ENCODE results near the gene CIDEC.

CIDEC gene

GRCh38 chr3:9879830-9880549, at the start of gene CIDEC:
CIDEC (minus strand) TSS chr3:9880253; CDS start chr3:9878486, 1,767 bp downstream.
- no peak for DNase-seq (ENCODE audit: low read depth in 2 of 2, low spot score in 1 of 2)

- no peak for DNase-seq (ENCODE audit: low read depth in 2 of 2, low spot score in 1 of 2)
Observed at GRCh38 chr3:9928158-9928557, 48.1 kb upstream of the CIDEC start.

- DNase-seq (ENCODE audit: low read depth in 2 of 2, low spot score in 1 of 2) = no peak
Observed at GRCh38 chr3:9918261-9919038, 38.4 kb upstream of the CIDEC start.

- DNase-seq (ENCODE audit: low read depth in 2 of 2, low spot score in 1 of 2) = no peak
Observed at GRCh38 chr3:9917820-9918219, 37.8 kb upstream of the CIDEC start.

GRCh38 chr3:9916734-9917680, 37.0 kb upstream of the CIDEC start, which contains the start of gene IL17RC:
IL17RC (plus strand) TSS chr3:9917098; CDS start chr3:9917316, 218 bp downstream.
- DNase-seq (ENCODE audit: low read depth in 2 of 2, low spot score in 1 of 2) = no peak

GRCh38 chr3:9916346-9916733, 36.3 kb upstream of the CIDEC start:
- no peak for DNase-seq (ENCODE audit: low read depth in 2 of 2, low spot score in 1 of 2)

GRCh38 chr3:9915254-9916141, 35.4 kb upstream of the CIDEC start:
- no peak for DNase-seq (ENCODE audit: low read depth in 2 of 2, low spot score in 1 of 2)

GRCh38 chr3:9914559-9915253, 34.7 kb upstream of the CIDEC start:
- no peak for DNase-seq (ENCODE audit: low read depth in 2 of 2, low spot score in 1 of 2)

- DNase-seq (ENCODE audit: low read depth in 2 of 2, low spot score in 1 of 2) = no peak
Observed at GRCh38 chr3:9914011-9914410, 34.0 kb upstream of the CIDEC start.

GRCh38 chr3:9913601-9914000, 33.5 kb upstream of the CIDEC start:
- no peak for DNase-seq (ENCODE audit: low read depth in 2 of 2, low spot score in 1 of 2)

- DNase-seq (ENCODE audit: low read depth in 2 of 2, low spot score in 1 of 2) = no peak
Observed at GRCh38 chr3:9912294-9912935, 32.4 kb upstream of the CIDEC start.

GRCh38 chr3:9911863-9912262, 31.8 kb upstream of the CIDEC start:
- no peak for DNase-seq (ENCODE audit: low read depth in 2 of 2, low spot score in 1 of 2)

- no peak for DNase-seq (ENCODE audit: low read depth in 2 of 2, low spot score in 1 of 2)
Observed at GRCh38 chr3:9909221-9910013, 29.4 kb upstream of the CIDEC start.

GRCh38 chr3:9908286-9908685, 28.2 kb upstream of the CIDEC start:
- no peak for DNase-seq (ENCODE audit: low read depth in 2 of 2, low spot score in 1 of 2)

- DNase-seq (ENCODE audit: low read depth in 2 of 2, low spot score in 1 of 2) = no peak
Observed at GRCh38 chr3:9906480-9906879, 26.4 kb upstream of the CIDEC start.

GRCh38 chr3:9903904-9904303, 23.9 kb upstream of the CIDEC start:
- DNase-seq (ENCODE audit: low read depth in 2 of 2, low spot score in 1 of 2) = no peak

GRCh38 chr3:9903238-9903624, 23.2 kb upstream of the CIDEC start:
- no peak for DNase-seq (ENCODE audit: low read depth in 2 of 2, low spot score in 1 of 2)

Measured in stimulated activated CD8-positive, alpha-beta memory T cell treated with anti-CD3 and anti-CD28 coated beads, Interleukin-4, amount 100 ng/mL, for 1 hour (primary cell).